Transverse colon (tissue), 4 donors: ENCODE measurements around the gene UPP2.

ENCODE experiments used
- CTCF ChIP-seq, 5 experiments: fragments of 200-600 bp in 3 of 5; fragments of 450-650 bp in 2 of 5; sonication (generic) in 3 of 5; IDR thresholded peaks; 1 replicate in 2 of 5; 2 replicates in 3 of 5; pipeline ENCODE4 v1.5.1; 2016 to 2017; ENCODE audit warnings: antibody characterized with exemption in 5 of 5, inconsistent platforms in 3 of 5, mild to moderate bottlenecking in 2 of 5, moderate library complexity in 1 of 5
- POLR2AphosphoS5 ChIP-seq, 3 donors: sonication (generic); formaldehyde crosslinking; IDR thresholded peaks; one replicate each; pipeline ENCODE4 v1.6.1; 2016; ENCODE audit warnings: antibody characterized with exemption in 3 of 3

- TF ChIP-seq CTCF (IDR thresholded peaks at IDR 0.05) (no peak), POLR2AphosphoS5 (IDR thresholded peaks at IDR 0.05) (no peak)
Observed at GRCh38 chr2:158088093-158088492, 13.6 kb upstream of the UPP2 start.
